ENCODE data around the gene NOP53. TPM values are rescaled to one million over a fixed set of nuclear protein-coding genes. Genes with fewer than 3 reads are reported as not detected.

The NOP53 gene
- total and polyA plus RNA-seq, 2 of the 8 experiments (the other 6 are each of a cell fraction or from before 2014, with no cell fraction given), result 107 to 245 TPM

DNA sequence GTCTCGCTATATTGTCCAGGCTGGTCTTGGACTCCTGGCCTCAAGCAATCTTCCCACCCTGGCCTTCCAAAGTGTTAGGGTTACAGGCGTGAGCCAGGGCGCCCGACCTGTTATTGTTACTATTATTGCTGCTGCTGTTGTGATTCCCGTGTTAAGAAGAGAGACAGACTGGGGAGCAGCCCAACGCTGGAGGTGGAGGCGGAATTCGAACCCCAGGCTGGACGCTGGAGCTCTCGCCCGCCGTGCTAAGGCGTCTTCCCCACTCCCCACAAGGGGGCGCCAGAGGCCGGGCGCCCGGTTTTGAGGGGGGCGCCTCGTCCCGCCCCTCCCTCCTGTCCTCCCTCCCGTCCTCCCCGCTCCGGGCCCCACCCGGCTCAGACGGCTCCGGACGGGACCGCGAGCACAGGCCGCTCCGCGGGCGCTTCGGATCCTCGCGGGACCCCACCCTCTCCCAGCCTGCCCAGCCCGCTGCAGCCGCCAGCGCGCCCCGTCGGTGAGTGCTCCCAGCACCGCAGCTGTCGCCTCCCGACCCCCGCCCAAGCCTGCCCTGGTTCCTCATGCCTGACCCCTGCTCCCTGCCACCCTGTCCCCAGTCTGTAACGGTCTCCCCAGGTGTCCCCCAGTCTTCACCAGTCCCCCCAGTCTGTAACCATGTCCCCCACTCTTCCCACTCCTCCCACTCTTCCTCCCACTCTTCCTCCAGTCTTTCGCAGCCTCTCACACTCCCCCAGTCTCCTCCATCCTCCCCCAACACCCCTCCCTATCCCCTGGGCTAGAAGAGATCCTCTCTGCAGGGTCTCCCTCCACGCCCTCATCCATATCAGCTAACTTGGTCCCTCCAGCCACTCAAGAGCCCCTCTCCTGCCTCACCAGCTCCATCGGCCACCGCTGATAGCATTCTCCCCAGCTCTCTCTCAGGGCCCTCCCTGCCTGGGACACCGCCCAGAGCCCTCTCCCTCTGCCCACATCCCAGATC is 32.0 kb upstream of the NOP53 start, which contains the start of gene EHD2 (continued):
- TF ChIP-seq KDM1A (IDR thresholded peaks at IDR 0.05; ENCODE audit: borderline replicate concordance, low read length), result peak; percentile 69; the same call in 1 of the 2 replicates
- TF ChIP-seq SP2 (IDR thresholded peaks at IDR 0.05; ENCODE audit: low read length), result no peak
- TF ChIP-seq CHD2 (IDR thresholded peaks at IDR 0.05; ENCODE audit: low read length), result no peak
- TF ChIP-seq GABPA (IDR thresholded peaks at IDR 0.05; ENCODE audit: borderline replicate concordance, insufficient read depth, low read length), result no peak
- TF ChIP-seq CHD1 (IDR thresholded peaks at IDR 0.05; ENCODE audit: low read depth, low read length), result no peak
- TF ChIP-seq, protein P1, sequence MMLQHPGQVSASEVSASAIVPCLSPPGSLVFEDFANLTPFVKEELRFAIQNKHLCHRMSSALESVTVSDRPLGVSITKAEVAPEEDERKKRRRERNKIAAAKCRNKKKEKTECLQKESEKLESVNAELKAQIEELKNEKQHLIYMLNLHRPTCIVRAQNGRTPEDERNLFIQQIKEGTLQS (IDR thresholded peaks at IDR 0.05; ENCODE audit: insufficient read depth, low read depth, low read length), result no peak
- no peak for TF ChIP-seq POU5F1 (IDR thresholded peaks at IDR 0.05; ENCODE audit: low read depth, low read length)
- TF ChIP-seq CTCF (IDR thresholded peaks at IDR 0.05; ENCODE audit: control extremely low read depth in 1 of 3, insufficient read depth in 1 of 3, low read depth in 1 of 3, low read length in 3 of 3), result peak; percentile 74 to 84 (median 81)
- no peak for TF ChIP-seq BACH1 (IDR thresholded peaks at IDR 0.05; ENCODE audit: low read length)
- no peak for TF ChIP-seq EP300 (IDR thresholded peaks at IDR 0.05; ENCODE audit: borderline replicate concordance in 1 of 2, low read depth in 2 of 2, low read length in 2 of 2)
- 0 out of 4 replicates have a peak, but pooled peaks of 1 of the 2 experiments have one; percentile 46 for TF ChIP-seq HDAC2 (IDR thresholded peaks at IDR 0.05; ENCODE audit: borderline replicate concordance in 1 of 2, low read depth in 2 of 2, low read length in 2 of 2)
- no peak for TF ChIP-seq NRF1 (IDR thresholded peaks at IDR 0.05; ENCODE audit: low read depth, low read length)
- TF ChIP-seq SUZ12 (IDR thresholded peaks at IDR 0.05; ENCODE audit: low read length), result no peak
- no peak for TF ChIP-seq SAP30 (IDR thresholded peaks at IDR 0.05; ENCODE audit: insufficient read depth, insufficient replicate concordance, low read length)
- no peak for TF ChIP-seq JUN (IDR thresholded peaks at IDR 0.05; ENCODE audit: low read depth, low read length)
- TF ChIP-seq GTF2F1 (IDR thresholded peaks at IDR 0.05; ENCODE audit: borderline replicate concordance, low read depth, low read length), result no peak
- no peak for TF ChIP-seq ZNF274 (IDR thresholded peaks at IDR 0.05; ENCODE audit: borderline replicate concordance, extremely low read depth, low read length)
- TF ChIP-seq RBBP5 (IDR thresholded peaks at IDR 0.05; ENCODE audit: borderline replicate concordance, low read depth, low read length), result peak; percentile 40; the same call in 1 of the 2 replicates
- no peak for TF ChIP-seq MAFK (IDR thresholded peaks at IDR 0.05; ENCODE audit: low read depth, low read length)
